ENCODE measurements around the gene CHAF1A.

Gene CHAF1A

GRCh38 chr19:4454747-4455718 is 52.6 kb downstream of the CHAF1A start:
- DNase-seq (ENCODE audit: low read depth in 2 of 2, low spot score in 1 of 2) = no peak

GRCh38 chr19:4455719-4456475 is 53.5 kb downstream of the CHAF1A start:
- DNase-seq (ENCODE audit: low read depth in 2 of 2, low spot score in 1 of 2) = no peak

- no peak for DNase-seq (ENCODE audit: low read depth in 2 of 2, low spot score in 1 of 2)
Measured at GRCh38 chr19:4456476-4456842, 54.0 kb downstream of the CHAF1A start.

GRCh38 chr19:4456843-4457653 is 54.6 kb downstream of the CHAF1A start:
- DNase-seq (ENCODE audit: low read depth in 2 of 2, low spot score in 1 of 2) = peak in 1 of 2 donors; percentile 13

- DNase-seq (ENCODE audit: low read depth in 2 of 2, low spot score in 1 of 2) = peak; percentile 93 to 95
Measured at GRCh38 chr19:4457654-4458395, 55.4 kb downstream of the CHAF1A start, which contains the start of gene UBXN6. UBXN6 (minus strand) TSS chr19:4457794; CDS start chr19:4457697, 97 bp downstream.

- DNase-seq (ENCODE audit: low read depth in 2 of 2, low spot score in 1 of 2) = no peak
Measured at GRCh38 chr19:4464815-4465581, 62.6 kb downstream of the CHAF1A start.

- no peak for DNase-seq (ENCODE audit: low read depth in 2 of 2, low spot score in 1 of 2)
Measured at GRCh38 chr19:4467835-4468234, 65.4 kb downstream of the CHAF1A start.

- peak; percentile 83 to 92 for DNase-seq (ENCODE audit: low read depth in 2 of 2, low spot score in 1 of 2)
Measured at GRCh38 chr19:4471403-4472173, 69.1 kb downstream of the CHAF1A start.

GRCh38 chr19:4472174-4472974 is 69.9 kb downstream of the CHAF1A start, which contains the start of gene HDGFL2:
HDGFL2 (plus strand) TSS chr19:4472297; CDS start chr19:4472351, 54 bp downstream.
- no peak for DNase-seq (ENCODE audit: low read depth in 2 of 2, low spot score in 1 of 2)

- DNase-seq (ENCODE audit: low read depth in 2 of 2, low spot score in 1 of 2) = no peak
Measured at GRCh38 chr19:4473011-4473762, 70.7 kb downstream of the CHAF1A start.

- no peak for DNase-seq (ENCODE audit: low read depth in 2 of 2, low spot score in 1 of 2)
Measured at GRCh38 chr19:4473763-4474513, 71.5 kb downstream of the CHAF1A start.

- DNase-seq (ENCODE audit: low read depth in 2 of 2, low spot score in 1 of 2) = no peak
Measured at GRCh38 chr19:4474514-4475022, 72.1 kb downstream of the CHAF1A start.

- no peak for DNase-seq (ENCODE audit: low read depth in 2 of 2, low spot score in 1 of 2)
Measured at GRCh38 chr19:4477034-4477801, 74.8 kb downstream of the CHAF1A start.

- DNase-seq (ENCODE audit: low read depth in 2 of 2, low spot score in 1 of 2) = no peak
Measured at GRCh38 chr19:4482721-4483364, 80.4 kb downstream of the CHAF1A start.

- DNase-seq (ENCODE audit: low read depth in 2 of 2, low spot score in 1 of 2) = no peak
Measured at GRCh38 chr19:4483385-4483784, 80.9 kb downstream of the CHAF1A start.
